ENCODE data around the gene XYLT2. TPM values are rescaled to one million over a fixed set of nuclear protein-coding genes. Genes with fewer than 3 reads are reported as not detected.
A peak's percentile ranks its signal among the peaks of the same experiment; 100 is the strongest.

XYLT2 gene
- total and polyA plus RNA-seq, 9 of the 15 experiments (the other 6 are each of a cell fraction or from before 2014, with no cell fraction given), result 0.63 to 9.1 (median 4.3) TPM

DNA sequence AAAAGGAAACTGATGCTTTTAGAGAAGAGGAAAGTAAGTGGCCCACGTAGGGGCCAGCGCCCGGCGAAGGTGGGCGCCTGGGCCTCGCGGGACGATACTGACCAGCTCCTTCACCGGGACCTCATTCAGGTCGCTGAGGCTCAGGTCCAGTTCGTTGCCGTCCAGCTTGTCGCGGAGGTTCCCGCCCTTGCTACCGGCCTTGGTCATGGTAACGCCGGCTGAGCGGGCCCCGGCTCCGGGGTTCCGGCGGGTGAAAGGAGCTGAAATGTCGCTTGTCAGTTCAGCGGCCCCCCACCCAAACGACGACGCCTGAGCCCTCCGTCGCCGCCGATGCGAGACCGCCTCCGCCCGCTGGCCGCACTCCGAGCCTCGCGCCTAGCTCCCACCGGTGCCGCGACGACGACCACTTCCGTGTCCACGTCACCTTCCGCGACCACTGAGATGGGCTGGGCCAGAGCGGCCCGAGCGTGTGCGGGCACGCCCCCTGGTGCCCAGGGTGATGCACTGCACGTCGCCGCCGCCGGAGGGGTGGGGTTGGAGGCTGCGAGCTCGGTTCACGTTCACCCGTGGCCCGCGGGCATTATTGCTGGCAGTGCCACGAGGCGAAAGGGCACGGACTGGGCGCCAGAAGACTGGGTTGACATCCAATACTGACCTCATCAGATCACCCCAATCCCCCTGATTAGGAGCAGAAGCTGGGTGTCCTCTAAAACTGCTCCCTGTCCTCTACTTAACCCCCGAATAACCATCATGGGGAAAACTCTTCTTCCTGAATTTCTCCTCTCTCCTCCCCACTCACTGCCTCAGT is 51.4 kb downstream of the XYLT2 start, which contains the start of gene LRRC59 (continued):
- TF ChIP-seq, protein P1, sequence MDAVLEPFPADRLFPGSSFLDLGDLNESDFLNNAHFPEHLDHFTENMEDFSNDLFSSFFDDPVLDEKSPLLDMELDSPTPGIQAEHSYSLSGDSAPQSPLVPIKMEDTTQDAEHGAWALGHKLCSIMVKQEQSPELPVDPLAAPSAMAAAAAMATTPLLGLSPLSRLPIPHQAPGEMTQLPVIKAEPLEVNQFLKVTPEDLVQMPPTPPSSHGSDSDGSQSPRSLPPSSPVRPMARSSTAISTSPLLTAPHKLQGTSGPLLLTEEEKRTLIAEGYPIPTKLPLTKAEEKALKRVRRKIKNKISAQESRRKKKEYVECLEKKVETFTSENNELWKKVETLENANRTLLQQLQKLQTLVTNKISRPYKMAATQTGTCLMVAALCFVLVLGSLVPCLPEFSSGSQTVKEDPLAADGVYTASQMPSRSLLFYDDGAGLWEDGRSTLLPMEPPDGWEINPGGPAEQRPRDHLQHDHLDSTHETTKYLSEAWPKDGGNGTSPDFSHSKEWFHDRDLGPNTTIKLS (IDR thresholded peaks at IDR 0.05; ENCODE audit: borderline replicate concordance, low read depth), result peak; percentile 100
- TF ChIP-seq, protein P2, sequence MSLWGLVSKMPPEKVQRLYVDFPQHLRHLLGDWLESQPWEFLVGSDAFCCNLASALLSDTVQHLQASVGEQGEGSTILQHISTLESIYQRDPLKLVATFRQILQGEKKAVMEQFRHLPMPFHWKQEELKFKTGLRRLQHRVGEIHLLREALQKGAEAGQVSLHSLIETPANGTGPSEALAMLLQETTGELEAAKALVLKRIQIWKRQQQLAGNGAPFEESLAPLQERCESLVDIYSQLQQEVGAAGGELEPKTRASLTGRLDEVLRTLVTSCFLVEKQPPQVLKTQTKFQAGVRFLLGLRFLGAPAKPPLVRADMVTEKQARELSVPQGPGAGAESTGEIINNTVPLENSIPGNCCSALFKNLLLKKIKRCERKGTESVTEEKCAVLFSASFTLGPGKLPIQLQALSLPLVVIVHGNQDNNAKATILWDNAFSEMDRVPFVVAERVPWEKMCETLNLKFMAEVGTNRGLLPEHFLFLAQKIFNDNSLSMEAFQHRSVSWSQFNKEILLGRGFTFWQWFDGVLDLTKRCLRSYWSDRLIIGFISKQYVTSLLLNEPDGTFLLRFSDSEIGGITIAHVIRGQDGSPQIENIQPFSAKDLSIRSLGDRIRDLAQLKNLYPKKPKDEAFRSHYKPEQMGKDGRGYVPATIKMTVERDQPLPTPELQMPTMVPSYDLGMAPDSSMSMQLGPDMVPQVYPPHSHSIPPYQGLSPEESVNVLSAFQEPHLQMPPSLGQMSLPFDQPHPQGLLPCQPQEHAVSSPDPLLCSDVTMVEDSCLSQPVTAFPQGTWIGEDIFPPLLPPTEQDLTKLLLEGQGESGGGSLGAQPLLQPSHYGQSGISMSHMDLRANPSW (CRISPR knock-in tag; IDR thresholded peaks at IDR 0.05), result peak; percentile 79; the same call in 1 of the 2 replicates
- TF ChIP-seq CC2D1A (IDR thresholded peaks at IDR 0.05), result no peak
- TF ChIP-seq ZFP1 (CRISPR knock-in tag; IDR thresholded peaks at IDR 0.05), result no peak
- peak; percentile 91 for TF ChIP-seq TAF9B (IDR thresholded peaks at IDR 0.05; ENCODE audit: partially characterized antibody)
- peak; percentile 92 for TF ChIP-seq GABPB1 (CRISPR knock-in tag; IDR thresholded peaks at IDR 0.05)
- TF ChIP-seq, protein P3, sequence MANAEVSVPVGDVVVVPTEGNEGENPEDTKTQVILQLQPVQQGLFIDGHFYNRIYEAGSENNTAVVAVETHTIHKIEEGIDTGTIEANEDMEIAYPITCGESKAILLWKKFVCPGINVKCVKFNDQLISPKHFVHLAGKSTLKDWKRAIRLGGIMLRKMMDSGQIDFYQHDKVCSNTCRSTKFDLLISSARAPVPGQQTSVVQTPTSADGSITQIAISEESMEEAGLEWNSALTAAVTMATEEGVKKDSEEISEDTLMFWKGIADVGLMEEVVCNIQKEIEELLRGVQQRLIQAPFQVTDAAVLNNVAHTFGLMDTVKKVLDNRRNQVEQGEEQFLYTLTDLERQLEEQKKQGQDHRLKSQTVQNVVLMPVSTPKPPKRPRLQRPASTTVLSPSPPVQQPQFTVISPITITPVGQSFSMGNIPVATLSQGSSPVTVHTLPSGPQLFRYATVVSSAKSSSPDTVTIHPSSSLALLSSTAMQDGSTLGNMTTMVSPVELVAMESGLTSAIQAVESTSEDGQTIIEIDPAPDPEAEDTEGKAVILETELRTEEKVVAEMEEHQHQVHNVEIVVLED (CRISPR knock-in tag; IDR thresholded peaks at IDR 0.05), result peak; percentile 86
- peak; percentile 65; the same call in 1 of the 2 replicates for TF ChIP-seq NR2C1 (IDR thresholded peaks at IDR 0.05)
- TF ChIP-seq NR2C1 (tag; IDR thresholded peaks at IDR 0.05), result no peak
- TF ChIP-seq, protein P4, sequence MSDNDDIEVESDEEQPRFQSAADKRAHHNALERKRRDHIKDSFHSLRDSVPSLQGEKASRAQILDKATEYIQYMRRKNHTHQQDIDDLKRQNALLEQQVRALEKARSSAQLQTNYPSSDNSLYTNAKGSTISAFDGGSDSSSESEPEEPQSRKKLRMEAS (CRISPR knock-in tag; IDR thresholded peaks at IDR 0.05), result peak; percentile 90
- peak; percentile 93 for TF ChIP-seq CTBP1 (IDR thresholded peaks at IDR 0.05; ENCODE audit: borderline replicate concordance)
- no peak for TF ChIP-seq ZFP30 (CRISPR knock-in tag; IDR thresholded peaks at IDR 0.05; ENCODE audit: borderline replicate concordance)
- TF ChIP-seq SIRT6 (IDR thresholded peaks at IDR 0.05; ENCODE audit: low read depth, low read length), result no peak
- no peak for TF ChIP-seq MTF1 (CRISPR knock-in tag; IDR thresholded peaks at IDR 0.05; ENCODE audit: borderline replicate concordance)
- 0 out of 2 replicates have a peak, but pooled peaks have one; percentile 40 for TF ChIP-seq HDAC2 (IDR thresholded peaks at IDR 0.05)
- TF ChIP-seq, protein P5, sequence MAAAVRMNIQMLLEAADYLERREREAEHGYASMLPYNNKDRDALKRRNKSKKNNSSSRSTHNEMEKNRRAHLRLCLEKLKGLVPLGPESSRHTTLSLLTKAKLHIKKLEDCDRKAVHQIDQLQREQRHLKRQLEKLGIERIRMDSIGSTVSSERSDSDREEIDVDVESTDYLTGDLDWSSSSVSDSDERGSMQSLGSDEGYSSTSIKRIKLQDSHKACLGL (CRISPR knock-in tag; IDR thresholded peaks at IDR 0.05; ENCODE audit: borderline replicate concordance, poor library complexity, severe bottlenecking), result no peak
- TF ChIP-seq, protein P6, sequence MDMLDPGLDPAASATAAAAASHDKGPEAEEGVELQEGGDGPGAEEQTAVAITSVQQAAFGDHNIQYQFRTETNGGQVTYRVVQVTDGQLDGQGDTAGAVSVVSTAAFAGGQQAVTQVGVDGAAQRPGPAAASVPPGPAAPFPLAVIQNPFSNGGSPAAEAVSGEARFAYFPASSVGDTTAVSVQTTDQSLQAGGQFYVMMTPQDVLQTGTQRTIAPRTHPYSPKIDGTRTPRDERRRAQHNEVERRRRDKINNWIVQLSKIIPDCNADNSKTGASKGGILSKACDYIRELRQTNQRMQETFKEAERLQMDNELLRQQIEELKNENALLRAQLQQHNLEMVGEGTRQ (CRISPR knock-in tag; IDR thresholded peaks at IDR 0.05), result peak; percentile 3; the same call in 1 of the 2 replicates
- TF ChIP-seq, protein P7, sequence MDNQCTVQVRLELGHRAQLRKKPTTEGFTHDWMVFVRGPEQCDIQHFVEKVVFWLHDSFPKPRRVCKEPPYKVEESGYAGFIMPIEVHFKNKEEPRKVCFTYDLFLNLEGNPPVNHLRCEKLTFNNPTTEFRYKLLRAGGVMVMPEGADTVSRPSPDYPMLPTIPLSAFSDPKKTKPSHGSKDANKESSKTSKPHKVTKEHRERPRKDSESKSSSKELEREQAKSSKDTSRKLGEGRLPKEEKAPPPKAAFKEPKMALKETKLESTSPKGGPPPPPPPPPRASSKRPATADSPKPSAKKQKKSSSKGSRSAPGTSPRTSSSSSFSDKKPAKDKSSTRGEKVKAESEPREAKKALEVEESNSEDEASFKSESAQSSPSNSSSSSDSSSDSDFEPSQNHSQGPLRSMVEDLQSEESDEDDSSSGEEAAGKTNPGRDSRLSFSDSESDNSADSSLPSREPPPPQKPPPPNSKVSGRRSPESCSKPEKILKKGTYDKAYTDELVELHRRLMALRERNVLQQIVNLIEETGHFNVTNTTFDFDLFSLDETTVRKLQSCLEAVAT (IDR thresholded peaks at IDR 0.05), result peak; percentile 31 to 79; a peak in 2 of 4 replicates

All from K562 (cell line).